ENCODE results near the gene SLC38A10. TPM values are rescaled to one million over a fixed set of nuclear protein-coding genes. Genes with fewer than 3 reads are reported as not detected.

The SLC38A10 gene
- total and polyA plus RNA-seq, 2 of the 13 experiments (the other 11 are each of a cell fraction or from before 2014, with no cell fraction given) = 23.4 to 55.8 TPM

- TF ChIP-seq RFXAP (CRISPR knock-in tag; IDR thresholded peaks at IDR 0.05; ENCODE audit: borderline replicate concordance) (0 out of 2 replicates have a peak, but pooled peaks have one; percentile 35), RCOR2 (CRISPR knock-in tag; IDR thresholded peaks at IDR 0.05) (no peak), GABPB1 (CRISPR knock-in tag; IDR thresholded peaks at IDR 0.05) (peak; percentile 44; the same call in 1 of the 2 replicates), FOXM1 (CRISPR knock-in tag; IDR thresholded peaks at IDR 0.05) (no peak), TCF12 (IDR thresholded peaks at IDR 0.05) (no peak), TCF12 (CRISPR knock-in tag; IDR thresholded peaks at IDR 0.05) (0 out of 2 replicates have a peak, but pooled peaks have one; percentile 25), SPEN (CRISPR knock-in tag; IDR thresholded peaks at IDR 0.05; ENCODE audit: low read depth) (0 out of 2 replicates have a peak, but pooled peaks have one; percentile 49), STAT5B (CRISPR knock-in tag; IDR thresholded peaks at IDR 0.05) (no peak), HOXD1 (CRISPR knock-in tag; IDR thresholded peaks at IDR 0.05) (no peak), PPARG (CRISPR knock-in tag; conservative IDR thresholded peaks at IDR 0.05) (no peak), HIVEP1 (CRISPR knock-in tag; IDR thresholded peaks at IDR 0.05) (0 out of 2 replicates have a peak, but pooled peaks have one; percentile 20), FOXA3 (CRISPR knock-in tag; IDR thresholded peaks at IDR 0.05) (no peak), HOXA5 (CRISPR knock-in tag; IDR thresholded peaks at IDR 0.05) (peak; percentile 55; the same call in 1 of the 2 replicates), ZNF770 (CRISPR knock-in tag; IDR thresholded peaks at IDR 0.05) (0 out of 2 replicates have a peak, but pooled peaks have one; percentile 37), ZNF75D (CRISPR knock-in tag; IDR thresholded peaks at IDR 0.05; ENCODE audit: borderline replicate concordance) (peak; percentile 56; the same call in 1 of the 2 replicates), THAP7 (CRISPR knock-in tag; IDR thresholded peaks at IDR 0.05) (no peak)
- TF ChIP-seq, protein P1, sequence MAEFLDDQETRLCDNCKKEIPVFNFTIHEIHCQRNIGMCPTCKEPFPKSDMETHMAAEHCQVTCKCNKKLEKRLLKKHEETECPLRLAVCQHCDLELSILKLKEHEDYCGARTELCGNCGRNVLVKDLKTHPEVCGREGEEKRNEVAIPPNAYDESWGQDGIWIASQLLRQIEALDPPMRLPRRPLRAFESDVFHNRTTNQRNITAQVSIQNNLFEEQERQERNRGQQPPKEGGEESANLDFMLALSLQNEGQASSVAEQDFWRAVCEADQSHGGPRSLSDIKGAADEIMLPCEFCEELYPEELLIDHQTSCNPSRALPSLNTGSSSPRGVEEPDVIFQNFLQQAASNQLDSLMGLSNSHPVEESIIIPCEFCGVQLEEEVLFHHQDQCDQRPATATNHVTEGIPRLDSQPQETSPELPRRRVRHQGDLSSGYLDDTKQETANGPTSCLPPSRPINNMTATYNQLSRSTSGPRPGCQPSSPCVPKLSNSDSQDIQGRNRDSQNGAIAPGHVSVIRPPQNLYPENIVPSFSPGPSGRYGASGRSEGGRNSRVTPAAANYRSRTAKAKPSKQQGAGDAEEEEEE (CRISPR knock-in tag; IDR thresholded peaks at IDR 0.05; ENCODE audit: borderline replicate concordance) = no peak
- TF ChIP-seq, protein P2, sequence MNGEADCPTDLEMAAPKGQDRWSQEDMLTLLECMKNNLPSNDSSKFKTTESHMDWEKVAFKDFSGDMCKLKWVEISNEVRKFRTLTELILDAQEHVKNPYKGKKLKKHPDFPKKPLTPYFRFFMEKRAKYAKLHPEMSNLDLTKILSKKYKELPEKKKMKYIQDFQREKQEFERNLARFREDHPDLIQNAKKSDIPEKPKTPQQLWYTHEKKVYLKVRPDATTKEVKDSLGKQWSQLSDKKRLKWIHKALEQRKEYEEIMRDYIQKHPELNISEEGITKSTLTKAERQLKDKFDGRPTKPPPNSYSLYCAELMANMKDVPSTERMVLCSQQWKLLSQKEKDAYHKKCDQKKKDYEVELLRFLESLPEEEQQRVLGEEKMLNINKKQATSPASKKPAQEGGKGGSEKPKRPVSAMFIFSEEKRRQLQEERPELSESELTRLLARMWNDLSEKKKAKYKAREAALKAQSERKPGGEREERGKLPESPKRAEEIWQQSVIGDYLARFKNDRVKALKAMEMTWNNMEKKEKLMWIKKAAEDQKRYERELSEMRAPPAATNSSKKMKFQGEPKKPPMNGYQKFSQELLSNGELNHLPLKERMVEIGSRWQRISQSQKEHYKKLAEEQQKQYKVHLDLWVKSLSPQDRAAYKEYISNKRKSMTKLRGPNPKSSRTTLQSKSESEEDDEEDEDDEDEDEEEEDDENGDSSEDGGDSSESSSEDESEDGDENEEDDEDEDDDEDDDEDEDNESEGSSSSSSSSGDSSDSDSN (CRISPR knock-in tag; IDR thresholded peaks at IDR 0.05) = 0 out of 2 replicates have a peak, but pooled peaks have one; percentile 12
- TF ChIP-seq, protein P3, sequence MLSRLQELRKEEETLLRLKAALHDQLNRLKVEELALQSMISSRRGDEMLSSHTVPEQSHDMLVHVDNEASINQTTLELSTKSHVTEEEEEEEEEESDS (CRISPR knock-in tag; IDR thresholded peaks at IDR 0.05; ENCODE audit: borderline replicate concordance) = no peak
- TF ChIP-seq, protein P4, sequence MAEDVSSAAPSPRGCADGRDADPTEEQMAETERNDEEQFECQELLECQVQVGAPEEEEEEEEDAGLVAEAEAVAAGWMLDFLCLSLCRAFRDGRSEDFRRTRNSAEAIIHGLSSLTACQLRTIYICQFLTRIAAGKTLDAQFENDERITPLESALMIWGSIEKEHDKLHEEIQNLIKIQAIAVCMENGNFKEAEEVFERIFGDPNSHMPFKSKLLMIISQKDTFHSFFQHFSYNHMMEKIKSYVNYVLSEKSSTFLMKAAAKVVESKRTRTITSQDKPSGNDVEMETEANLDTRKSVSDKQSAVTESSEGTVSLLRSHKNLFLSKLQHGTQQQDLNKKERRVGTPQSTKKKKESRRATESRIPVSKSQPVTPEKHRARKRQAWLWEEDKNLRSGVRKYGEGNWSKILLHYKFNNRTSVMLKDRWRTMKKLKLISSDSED (CRISPR knock-in tag; IDR thresholded peaks at IDR 0.05) = no peak
Measured at GRCh38 chr17:81338274-81339190, 43.4 kb upstream of the SLC38A10 start (continued).

All from HepG2 (cell line).